SW 1271 (cell line): Measurements from ENCODE around the gene PLIN5.
"Not testable (repeated sequence)": the region's sequence is repeated elsewhere in the genome, so short reads cannot be mapped to it uniquely, and the experiment has no call there.

ENCODE experiments used
- DNase-seq, 2 experiments: peaks; one replicate each; lab custom pipeline; 2025; lab: John Stamatoyannopoulos, UW

Gene PLIN5

DNA sequence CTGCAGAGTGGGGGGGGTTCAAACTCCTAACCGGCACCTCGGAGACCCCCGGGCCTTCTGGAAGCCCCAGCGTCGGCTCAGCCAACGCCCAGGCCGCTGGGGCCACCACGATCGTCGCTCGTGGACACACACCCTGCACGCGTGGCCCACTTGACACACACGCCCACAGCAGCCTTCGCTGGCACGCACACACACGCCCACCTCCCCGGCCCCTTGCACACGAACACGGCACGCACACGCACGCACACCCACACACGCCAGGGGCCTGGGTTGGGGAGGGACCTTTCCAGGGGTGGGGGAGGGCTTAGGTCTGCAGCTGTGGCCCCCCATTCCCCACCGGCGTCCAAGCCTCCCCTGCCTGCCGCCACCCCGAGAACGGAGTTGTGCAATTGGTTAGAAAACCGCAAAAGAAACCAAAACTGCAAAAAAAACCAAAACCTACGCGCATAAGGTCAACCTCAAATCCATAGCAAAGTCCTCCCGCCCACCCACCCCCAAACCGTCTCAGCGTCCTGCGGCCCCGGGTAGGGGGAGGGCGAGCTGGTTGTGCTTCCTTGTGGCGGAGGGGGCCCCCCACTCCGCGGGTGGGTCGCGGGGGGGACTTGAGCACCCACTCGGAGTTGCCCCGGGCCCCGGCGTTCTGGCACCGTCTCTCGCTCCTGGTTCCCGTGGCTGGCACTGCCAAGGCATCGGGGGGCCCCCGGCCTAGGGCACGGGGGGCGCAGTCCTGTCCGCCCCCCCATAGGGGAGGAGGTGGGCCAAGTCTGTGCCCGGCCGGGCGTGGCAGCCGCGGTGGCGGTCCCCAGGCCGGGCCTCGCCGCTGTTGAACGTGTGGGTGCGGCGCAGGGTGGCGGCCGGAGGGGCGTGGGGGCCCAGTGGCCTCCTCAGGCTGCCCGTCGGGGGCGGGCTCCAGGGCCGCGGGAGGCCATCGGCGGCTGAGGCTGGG lies 8.1 kb upstream of the PLIN5 start:
- no peak for DNase-seq

- DNase-seq, result not testable (repeated sequence)
Observed at GRCh38 chr19:4541806-4542145, 6.8 kb upstream of the PLIN5 start.

- DNase-seq, result no peak
Observed at GRCh38 chr19:4541114-4541805, 6.2 kb upstream of the PLIN5 start.

- DNase-seq, result no peak
Observed at GRCh38 chr19:4539693-4540581, 4.9 kb upstream of the PLIN5 start, which contains the start of gene LRG1. Gene LRG1, minus strand, starts transcription at chr19:4540036. Its CDS starts 23 bp downstream, at chr19:4540013.

GRCh38 chr19:4539169-4539692 lies 4.2 kb upstream of the PLIN5 start:
- DNase-seq, result no peak

DNA sequence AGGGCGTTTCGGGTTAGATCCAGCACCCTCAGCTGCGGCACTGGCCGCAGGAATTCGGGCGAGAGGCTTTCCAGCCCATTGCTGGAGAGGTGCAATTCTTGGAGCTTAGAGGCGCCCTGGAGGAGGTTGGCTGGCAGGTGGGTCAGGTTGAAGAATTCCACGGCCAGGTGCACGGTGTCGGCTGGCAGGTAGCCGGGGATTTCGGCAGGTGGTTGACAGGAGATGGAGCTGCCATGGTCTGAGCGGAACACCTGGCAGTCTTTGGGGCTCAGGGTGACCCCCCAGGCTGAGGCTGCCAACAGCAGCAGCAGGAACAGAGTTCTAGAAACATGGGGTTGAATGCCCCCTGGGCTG lies 3.6 kb upstream of the PLIN5 start:
- no peak for DNase-seq

GRCh38 chr19:4537953-4538600 lies 3.1 kb upstream of the PLIN5 start:
- DNase-seq, result no peak

DNA sequence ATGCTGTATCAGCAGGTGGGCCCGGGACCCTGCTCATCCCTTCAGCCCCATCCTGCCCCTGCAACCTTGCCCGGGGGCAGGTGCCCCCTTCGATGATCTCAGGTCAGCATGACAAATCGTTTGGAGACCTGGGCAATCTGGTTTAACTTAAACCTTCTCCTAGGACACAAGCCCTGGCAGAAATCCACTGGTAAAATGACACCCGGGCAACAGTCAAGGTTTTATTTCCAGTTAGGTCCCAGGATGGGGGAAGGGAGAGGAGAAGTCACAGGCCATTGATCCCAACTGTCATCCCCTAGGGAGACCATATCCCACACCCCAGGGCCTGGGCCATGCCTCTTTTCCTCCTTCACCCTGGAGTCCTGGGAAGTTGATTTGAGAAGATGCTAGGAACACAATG lies 1.8 kb upstream of the PLIN5 start:
- DNase-seq, result no peak

DNA sequence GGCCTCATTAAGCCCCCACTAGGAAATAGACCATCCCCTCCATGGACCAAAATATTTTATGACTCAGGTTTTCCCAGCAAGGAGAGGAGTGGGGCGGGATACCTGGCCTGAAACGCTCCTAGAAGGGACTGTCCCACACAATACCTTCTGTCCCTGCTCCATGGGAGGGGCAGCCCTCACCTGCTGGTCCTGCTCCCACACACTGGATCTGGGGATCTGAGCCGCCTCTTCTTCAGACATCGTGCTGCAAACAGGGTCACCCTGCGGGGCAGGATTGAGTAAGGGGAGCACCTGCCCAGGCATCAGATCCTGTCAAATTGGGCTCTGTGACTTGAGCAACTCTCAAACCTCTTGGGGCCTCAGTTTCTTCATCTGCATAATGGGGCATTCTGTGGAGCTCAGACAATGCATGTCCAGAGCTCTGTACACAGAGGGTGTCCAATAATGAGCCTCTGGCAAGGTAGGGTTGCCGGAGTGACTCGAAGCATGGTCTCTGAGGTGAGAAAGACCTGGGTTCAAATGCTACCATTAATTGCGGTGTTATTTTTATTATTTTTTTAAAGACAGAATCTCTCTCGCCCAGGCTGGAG lies 1.1 kb downstream of the PLIN5 start:
- no peak for DNase-seq

GRCh38 chr19:4533334-4533733 lies 1.7 kb downstream of the PLIN5 start:
- no peak for DNase-seq

- no peak for DNase-seq
Observed at GRCh38 chr19:4531562-4532165, 3.4 kb downstream of the PLIN5 start.

GRCh38 chr19:4529924-4530522 lies 5.0 kb downstream of the PLIN5 start:
- DNase-seq, result no peak

- DNase-seq, result no peak
Observed at GRCh38 chr19:4528843-4529242, 6.2 kb downstream of the PLIN5 start.

DNA sequence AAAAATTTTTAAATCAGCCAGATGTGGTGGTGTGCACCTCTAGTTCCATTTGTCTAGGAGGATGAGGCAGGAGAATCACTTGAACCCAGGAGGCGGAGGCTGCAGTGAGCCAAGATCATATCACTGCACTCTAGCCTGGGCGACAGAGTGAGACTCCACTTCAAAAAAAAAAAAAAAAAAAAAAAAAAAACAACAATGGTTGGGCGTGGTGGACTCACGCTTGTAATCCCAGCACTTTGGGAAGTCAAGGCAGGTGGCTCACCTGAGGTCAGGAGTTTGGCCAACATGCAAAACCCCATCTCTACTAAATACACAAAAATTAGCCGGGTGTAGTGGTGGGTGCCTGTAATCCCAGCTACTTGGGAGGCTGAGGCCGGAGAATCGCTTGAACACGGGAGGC lies 7.6 kb downstream of the PLIN5 start:
- DNase-seq, result not testable (repeated sequence)

DNA sequence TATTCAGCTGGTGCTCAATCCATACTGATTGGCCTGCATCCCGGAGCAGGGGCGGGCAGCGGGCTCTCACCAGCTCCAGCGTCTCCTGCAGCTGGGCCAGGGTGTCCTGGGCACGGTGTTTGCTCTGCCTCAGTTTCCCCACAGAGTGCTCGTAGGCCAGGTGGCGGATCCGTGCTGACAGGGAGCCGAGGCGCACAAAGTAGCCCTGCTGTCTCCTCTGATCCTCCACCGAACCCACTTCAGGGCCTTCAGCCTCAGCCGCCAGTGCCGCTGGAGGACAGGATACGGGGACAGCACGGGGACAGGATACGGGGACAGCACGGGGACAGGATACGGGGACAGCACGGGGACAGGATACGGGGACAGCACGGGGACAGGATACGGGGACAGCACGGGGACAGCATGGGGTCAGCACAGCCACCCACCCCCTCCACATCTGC lies 9.4 kb downstream of the PLIN5 start:
- DNase-seq, result no peak

DNA sequence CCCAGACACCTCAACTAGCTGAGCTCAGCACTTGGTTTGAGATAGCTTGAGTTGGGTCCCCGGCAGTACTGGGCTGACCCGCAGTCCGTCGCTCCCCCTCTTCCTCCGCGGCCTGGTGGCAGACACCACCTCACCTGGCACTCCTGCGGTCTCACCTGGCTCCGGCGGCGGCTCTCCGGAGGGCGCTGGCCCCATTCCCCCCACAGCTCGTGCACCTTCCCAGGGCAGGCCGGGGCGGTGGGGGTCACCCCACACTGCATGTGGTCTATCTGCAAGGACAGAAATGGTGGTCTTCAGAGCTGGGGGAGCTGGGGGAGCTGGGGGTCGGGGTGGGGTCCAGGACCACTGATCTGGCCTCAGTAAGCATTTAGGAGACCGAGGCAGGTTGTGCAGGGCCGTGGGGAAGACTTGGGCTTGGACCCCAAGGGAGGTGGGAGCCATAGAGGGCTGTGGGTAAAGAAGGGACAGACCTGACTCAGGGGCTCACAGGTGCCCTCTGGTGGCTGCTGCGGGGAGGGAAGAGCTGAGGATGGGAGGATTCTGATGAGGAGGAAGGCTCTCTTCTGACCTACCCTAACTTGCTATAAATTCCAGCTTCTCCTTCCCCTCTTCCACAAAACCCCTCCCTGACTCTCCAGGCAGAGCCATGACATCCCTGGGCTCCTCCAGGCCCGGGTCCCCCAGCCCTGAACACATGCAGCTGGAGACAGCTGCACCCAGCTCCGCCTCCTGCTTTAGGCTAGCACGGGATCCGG lies 10.0 kb downstream of the PLIN5 start:
- DNase-seq, result peak in 1 of 2 experiments; percentile 36

- DNase-seq, result peak in 1 of 2 experiments; percentile 44
Observed at GRCh38 chr19:4523306-4524110, 11.5 kb downstream of the PLIN5 start.

- DNase-seq, result no peak
Observed at GRCh38 chr19:4522291-4523002, 12.6 kb downstream of the PLIN5 start.
